GM12801 (cell line): ENCODE results near the gene RGS6.

Experiments
- CTCF ChIP-seq: IDR thresholded peaks from one replicate; pipeline ENCODE4 v1.5.1; 2011; ENCODE audit warnings: control low read depth; ENCODE audit not compliant: insufficient read length; ENCODE audit errors: extremely low read depth

The RGS6 gene

DNA sequence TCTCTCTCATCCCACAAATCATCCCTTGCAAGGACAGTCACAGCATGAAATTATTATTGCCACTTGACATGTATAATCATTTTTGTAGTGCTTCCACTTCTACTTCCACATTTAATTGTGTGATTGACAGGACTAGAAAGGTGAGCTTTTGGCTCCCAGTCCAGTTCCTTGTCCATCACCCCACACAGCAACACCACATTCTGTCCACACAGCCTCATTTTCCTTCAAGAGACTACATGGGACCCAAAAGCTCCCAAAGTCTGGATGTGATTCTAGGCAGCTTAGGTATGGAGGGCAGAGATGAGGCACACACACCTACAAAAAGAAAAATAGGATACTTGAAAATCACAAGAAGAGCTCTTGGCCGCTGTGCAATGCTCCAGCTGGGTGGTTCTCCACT, 595.4 kb downstream of the RGS6 start:
- no peak for TF ChIP-seq CTCF

- no peak for TF ChIP-seq CTCF
These were observed 596.0 kb downstream of the RGS6 start for GRCh38 chr14:72528059-72528862.

DNA sequence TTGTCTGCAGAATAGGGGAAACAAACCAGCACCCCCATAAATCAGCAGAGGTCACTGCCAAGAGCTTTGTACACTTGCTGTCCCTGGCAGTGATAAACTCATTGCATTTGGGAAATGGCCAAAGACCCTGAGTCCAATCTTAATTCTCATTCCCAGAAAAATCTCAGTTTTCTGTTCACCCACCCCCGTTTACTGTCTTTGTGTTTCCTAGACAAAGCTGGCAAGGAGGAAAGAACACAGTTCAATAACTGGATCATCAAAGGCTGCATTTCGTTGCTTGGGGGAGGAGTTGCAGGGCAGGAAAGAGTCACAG, 596.6 kb downstream of the RGS6 start:
- no peak for TF ChIP-seq CTCF

GRCh38 chr14:72532686-72533454, 600.6 kb downstream of the RGS6 start:
- TF ChIP-seq CTCF, result no peak

- no peak for TF ChIP-seq CTCF
These were observed 603.3 kb downstream of the RGS6 start for GRCh38 chr14:72535485-72535884.

DNA sequence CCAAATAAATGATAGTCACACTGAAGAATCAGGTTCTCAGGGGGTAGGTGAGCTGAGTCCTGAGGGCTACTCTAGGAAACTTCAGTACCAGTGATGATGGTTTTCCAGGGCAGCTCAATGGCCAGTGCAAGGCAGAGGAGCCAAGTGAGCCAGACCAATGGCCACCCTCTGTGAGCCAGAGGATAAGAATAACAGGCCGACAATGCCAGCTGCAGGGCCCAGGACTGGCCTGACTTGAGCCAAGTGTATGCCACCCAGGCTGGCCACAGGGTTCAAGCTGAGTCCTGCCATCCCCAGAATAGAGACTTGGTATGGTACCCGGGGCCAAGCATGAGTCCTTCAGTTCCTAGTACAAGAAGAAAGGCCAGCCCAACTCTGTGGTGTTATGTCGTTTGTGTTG, 606.2 kb downstream of the RGS6 start:
- no peak for TF ChIP-seq CTCF

- TF ChIP-seq CTCF, result no peak
These were observed 607.6 kb downstream of the RGS6 start for GRCh38 chr14:72539661-72540315.
